Measurements from ENCODE around the gene POLN.

POLN gene

DNA sequence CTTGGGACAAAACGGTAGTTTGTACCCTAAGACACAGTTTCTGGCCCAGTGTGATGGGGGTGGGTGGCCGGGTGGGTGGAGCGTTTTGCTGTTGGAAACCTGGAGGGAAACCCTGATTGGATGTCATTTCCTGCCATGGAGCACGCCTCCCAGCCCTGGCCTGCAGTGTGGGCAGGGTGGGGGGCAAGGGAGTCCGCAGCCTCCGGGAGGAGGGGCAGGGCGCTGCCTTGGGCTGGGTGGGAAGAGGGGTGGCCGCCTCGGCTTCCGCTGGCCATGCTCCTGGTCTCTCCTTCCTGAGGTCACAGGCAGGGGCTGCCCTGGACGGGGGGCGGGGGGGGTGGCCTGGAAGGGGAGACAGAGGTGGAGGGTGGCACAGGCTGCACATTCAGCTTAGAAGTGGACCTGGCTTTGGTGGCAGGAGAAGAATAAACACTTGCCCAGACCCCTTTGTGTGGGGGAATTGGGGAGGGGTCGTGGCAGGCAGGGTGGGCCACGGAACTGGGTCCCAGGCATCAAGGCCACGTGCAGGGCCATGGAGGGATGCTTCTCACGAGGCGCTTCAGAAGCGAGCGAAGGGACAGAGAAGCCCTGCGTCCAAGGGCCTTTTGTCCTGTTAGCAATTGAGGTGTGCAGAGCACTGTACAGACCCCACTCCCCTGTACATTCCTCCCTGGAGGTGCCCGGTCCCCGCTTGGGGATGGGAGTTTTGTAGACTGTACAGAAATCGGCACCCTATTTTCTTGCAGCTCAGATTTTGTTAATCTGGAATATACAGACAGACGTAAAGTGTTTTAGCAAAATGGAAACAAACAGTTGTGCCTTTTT is 176.6 kb downstream of the POLN start:
- H3K36me3 ChIP-seq (ENCODE audit: control insufficient read depth, insufficient read depth, low read length), result no peaks in the 10 kb centered on the region
- H3K4me3 ChIP-seq (ENCODE audit: insufficient read depth, low read depth, low read length, poor library complexity, severe bottlenecking), result no peak overlapping the region
- no peak overlapping the region for H3K27ac ChIP-seq (ENCODE audit: insufficient read depth, low read length, poor library complexity, severe bottlenecking)
- DNase-seq, result no peak
- H3K27me3 ChIP-seq (replicated peaks; ENCODE audit: control insufficient read depth, insufficient read depth, low read length, poor library complexity, severe bottlenecking), result peaks cover 9% of the 10 kb centered on the region
- H3K4me1 ChIP-seq (ENCODE audit: control insufficient read depth, insufficient read depth, low read length, poor library complexity, severe bottlenecking), result no peaks in the 10 kb centered on the region
- no peaks in the 10 kb centered on the region for H3K9me3 ChIP-seq (ENCODE audit: control insufficient read depth, low read length)

DNA sequence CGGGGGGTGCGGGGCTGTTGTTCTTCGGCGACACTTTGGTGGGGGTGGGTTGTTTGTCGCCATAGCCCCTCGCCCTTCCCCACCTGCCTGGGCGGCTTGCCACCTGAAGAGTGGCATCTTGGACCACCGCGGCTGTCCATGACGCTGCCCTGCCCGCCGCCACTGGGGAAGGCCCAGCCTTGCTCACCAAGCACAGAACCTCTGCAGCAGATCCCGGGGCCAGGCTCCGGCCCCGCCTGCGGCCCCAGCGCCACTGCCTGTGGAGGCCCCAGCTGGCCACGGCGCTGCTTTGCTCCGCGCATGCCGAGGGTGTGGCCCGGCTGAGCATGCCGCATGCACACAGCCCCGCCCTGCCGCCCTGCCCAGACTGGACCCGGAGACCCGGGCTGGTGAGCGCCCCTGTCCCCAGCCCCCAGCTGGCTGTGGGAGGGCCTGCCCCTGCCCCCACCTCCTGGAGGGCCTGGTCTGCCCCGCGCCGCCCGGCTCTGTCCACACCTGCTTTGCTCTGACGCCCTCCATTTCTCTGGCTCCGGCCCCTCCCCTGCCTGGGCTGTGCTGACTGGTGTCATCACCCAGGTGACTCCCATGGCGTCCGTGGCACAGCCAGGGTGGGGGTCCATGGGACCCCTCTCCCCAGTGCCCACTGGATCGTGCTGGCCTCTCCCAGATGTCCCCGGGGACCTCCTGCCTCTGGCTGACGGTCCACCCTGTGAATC is 177.5 kb downstream of the POLN start:
- no peak overlapping the region for H3K4me3 ChIP-seq (ENCODE audit: insufficient read depth, low read depth, low read length, poor library complexity, severe bottlenecking)
- peaks cover 13% of the 10 kb centered on the region for H3K27me3 ChIP-seq (replicated peaks; ENCODE audit: control insufficient read depth, insufficient read depth, low read length, poor library complexity, severe bottlenecking)
- DNase-seq, result no peak
- no peaks in the 10 kb centered on the region for H3K4me1 ChIP-seq (ENCODE audit: control insufficient read depth, insufficient read depth, low read length, poor library complexity, severe bottlenecking)
- no peak overlapping the region for H3K27ac ChIP-seq (ENCODE audit: insufficient read depth, low read length, poor library complexity, severe bottlenecking)
- no peaks in the 10 kb centered on the region for H3K9me3 ChIP-seq (ENCODE audit: control insufficient read depth, low read length)
- no peaks in the 10 kb centered on the region for H3K36me3 ChIP-seq (ENCODE audit: control insufficient read depth, insufficient read depth, low read length)

DNA sequence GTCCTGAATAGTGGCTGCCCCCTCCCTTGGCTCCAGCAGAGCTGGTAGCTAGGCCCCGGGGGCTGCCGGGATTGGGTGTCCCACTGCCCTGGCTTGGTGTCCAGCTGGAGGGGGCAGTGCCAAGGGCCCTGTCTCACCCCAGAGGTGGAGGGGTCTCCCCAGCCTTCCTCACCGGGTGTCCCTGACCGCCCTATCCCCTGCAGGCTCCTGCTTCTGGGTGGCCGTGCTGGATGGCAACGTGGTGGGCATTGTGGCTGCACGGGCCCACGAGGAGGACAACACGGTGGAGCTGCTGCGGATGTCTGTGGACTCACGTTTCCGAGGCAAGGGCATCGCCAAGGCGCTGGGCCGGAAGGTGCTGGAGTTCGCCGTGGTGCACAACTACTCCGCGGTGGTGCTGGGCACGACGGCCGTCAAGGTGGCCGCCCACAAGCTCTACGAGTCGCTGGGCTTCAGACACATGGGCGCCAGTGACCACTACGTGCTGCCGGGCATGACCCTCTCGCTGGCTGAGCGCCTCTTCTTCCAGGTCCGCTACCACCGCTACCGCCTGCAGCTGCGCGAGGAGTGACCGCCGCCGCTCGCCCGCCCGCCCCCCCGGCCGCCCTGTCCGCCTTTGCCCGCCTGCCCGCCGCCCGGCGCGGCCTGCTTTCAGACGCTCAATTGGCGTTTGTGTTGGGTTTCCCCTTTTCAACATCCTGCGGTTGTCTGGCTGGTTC is 178.2 kb downstream of the POLN start:
- DNase-seq, result no peak
- H3K9me3 ChIP-seq (ENCODE audit: control insufficient read depth, low read length), result no peaks in the 10 kb centered on the region
- H3K27me3 ChIP-seq (replicated peaks; ENCODE audit: control insufficient read depth, insufficient read depth, low read length, poor library complexity, severe bottlenecking), result peaks cover 13% of the 10 kb centered on the region
- no peaks in the 10 kb centered on the region for H3K36me3 ChIP-seq (ENCODE audit: control insufficient read depth, insufficient read depth, low read length)
- no peak overlapping the region for H3K27ac ChIP-seq (ENCODE audit: insufficient read depth, low read length, poor library complexity, severe bottlenecking)
- H3K4me3 ChIP-seq (ENCODE audit: insufficient read depth, low read depth, low read length, poor library complexity, severe bottlenecking), result no peak overlapping the region
- H3K4me1 ChIP-seq (ENCODE audit: control insufficient read depth, insufficient read depth, low read length, poor library complexity, severe bottlenecking), result no peaks in the 10 kb centered on the region

DNA sequence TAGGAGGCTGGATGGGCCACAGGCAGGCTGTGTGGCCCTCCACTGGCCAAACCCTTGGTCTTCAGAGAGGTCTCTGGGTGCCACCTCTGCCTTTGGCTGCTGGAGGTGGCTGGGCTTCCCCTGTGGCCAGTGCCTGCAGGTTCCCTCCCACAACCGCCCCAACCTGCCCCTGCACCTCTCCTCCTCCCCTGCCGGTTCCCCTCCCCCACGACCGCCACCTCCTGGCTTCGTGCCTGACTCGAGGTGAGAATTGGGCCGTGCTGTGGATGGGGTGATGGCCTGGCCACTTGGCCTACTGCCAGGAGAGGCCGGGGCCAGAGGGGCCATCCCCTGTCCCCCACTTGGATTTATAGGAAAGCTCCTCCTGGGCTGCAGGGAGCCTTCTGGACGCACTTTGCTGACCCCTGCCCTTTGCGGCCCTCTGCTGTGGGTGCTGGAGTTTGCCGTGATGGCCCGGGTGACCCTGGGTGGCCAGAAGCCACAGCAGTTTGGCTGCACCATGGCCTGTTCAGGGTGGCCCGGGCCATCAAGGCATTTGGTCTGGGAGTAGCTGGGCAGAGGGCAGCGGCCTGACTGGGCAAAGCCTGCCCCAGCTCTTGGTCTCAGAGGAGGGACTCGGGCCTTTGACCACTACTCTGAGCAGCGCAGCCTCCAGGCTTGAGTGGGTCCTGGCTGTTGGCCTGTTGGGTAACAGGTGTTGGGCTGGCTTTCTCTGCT is 179.0 kb downstream of the POLN start:
- peaks cover 4% of the 10 kb centered on the region for H3K4me1 ChIP-seq (ENCODE audit: control insufficient read depth, insufficient read depth, low read length, poor library complexity, severe bottlenecking)

DNA sequence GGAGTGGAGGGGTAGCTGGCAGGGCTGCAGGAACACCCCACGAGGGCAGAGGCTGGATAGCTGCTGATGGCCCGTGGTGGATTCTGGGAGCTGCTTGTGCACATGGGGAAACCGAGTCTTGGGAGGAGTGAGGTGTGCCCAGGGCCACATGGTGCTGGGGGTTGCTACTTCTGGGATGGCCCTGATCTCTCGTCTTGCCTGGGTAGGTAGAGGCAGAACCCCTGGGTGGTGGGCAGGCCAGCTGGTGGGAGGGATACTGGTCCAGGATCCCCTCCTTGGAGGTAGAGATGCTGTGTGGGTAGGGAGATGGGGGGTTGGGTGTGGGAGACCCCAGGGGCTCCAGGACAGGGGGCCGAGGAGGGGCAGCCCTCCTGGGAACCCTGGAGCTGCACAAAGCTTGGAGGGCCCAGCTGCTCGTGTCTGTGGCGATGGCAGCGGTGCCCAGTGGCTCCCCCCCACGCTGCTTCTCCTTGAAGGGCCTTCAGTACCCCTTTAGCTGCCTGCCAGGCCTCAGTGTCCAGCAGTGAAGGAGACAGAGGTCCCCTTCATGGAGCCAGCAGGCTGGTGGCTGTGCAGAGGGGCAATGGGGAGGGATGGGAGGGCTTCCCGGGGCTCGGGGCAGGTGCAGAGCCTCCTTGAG is 179.6 kb downstream of the POLN start:
- H3K27me3 ChIP-seq (replicated peaks; ENCODE audit: control insufficient read depth, insufficient read depth, low read length, poor library complexity, severe bottlenecking), result peaks cover 13% of the 10 kb centered on the region
- H3K36me3 ChIP-seq (ENCODE audit: control insufficient read depth, insufficient read depth, low read length), result no peaks in the 10 kb centered on the region
- no peak for DNase-seq
- H3K4me3 ChIP-seq (ENCODE audit: insufficient read depth, low read depth, low read length, poor library complexity, severe bottlenecking), result no peak overlapping the region
- H3K9me3 ChIP-seq (ENCODE audit: control insufficient read depth, low read length), result no peaks in the 10 kb centered on the region
- H3K27ac ChIP-seq (ENCODE audit: insufficient read depth, low read length, poor library complexity, severe bottlenecking), result no peak overlapping the region
- peaks cover 4% of the 10 kb centered on the region for H3K4me1 ChIP-seq (ENCODE audit: control insufficient read depth, insufficient read depth, low read length, poor library complexity, severe bottlenecking)

More for the DNA sequence above, 179.0 kb downstream of the POLN start:
- Histone ChIP-seq H3K27ac (ENCODE audit: insufficient read depth, low read length, poor library complexity, severe bottlenecking) (no peak overlapping the region), H3K36me3 (ENCODE audit: control insufficient read depth, insufficient read depth, low read length) (no peaks in the 10 kb centered on the region), H3K27me3 (replicated peaks; ENCODE audit: control insufficient read depth, insufficient read depth, low read length, poor library complexity, severe bottlenecking) (peaks cover 13% of the 10 kb centered on the region), H3K4me3 (ENCODE audit: insufficient read depth, low read depth, low read length, poor library complexity, severe bottlenecking) (no peak overlapping the region), H3K9me3 (ENCODE audit: control insufficient read depth, low read length) (no peaks in the 10 kb centered on the region)
- no peak for DNase-seq

DNA sequence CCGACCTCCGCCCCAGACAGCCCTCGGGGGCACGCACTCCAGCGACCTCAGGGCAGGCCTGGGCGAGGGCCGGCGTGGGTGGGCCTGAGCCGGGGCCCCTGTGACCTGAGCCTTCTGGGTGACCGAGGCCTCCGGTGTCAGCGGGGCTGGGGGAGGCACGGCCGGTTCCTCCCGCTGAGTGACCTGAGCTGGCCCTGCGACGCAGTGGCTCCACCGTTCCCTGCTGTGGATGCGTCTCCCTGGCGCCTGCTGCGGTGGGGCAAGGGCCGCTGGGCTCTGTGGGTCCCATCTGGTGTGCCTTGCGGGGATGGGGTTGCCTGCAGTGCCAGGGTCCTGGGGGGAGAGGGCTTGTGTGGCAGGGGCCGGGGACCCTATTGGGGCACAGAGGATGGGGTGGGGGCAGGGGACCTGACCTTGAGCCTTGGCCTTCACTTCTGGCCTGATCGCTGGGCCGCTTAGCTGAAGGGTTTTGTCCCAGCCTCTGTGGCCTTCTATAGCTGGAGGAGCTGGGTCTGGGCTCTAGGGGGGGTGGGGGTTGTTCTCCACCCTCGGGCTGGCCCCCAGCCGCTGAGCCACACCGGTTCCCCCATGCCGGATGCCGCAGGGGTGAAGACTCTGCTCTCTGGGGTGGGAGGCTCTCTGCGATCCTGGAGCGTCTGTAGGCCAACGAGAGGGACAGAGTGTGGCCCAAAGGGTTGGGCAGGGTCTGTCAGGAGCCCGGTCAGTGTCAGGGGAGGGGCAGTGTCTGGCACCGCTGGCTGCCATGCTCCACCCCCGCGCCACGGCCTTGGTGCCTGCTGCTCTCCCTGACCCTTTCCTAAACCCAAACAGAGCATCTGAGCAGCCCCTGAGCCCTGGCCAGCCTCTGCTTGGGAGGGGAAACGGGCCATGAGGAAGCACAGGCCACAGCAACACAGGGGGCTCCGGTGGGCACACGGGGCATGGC is 180.5 kb downstream of the POLN start:
- no peak for DNase-seq
- H3K4me1 ChIP-seq (ENCODE audit: control insufficient read depth, insufficient read depth, low read length, poor library complexity, severe bottlenecking), result peaks cover 4% of the 10 kb centered on the region
- no peaks in the 10 kb centered on the region for H3K9me3 ChIP-seq (ENCODE audit: control insufficient read depth, low read length)
- H3K27ac ChIP-seq (ENCODE audit: insufficient read depth, low read length, poor library complexity, severe bottlenecking), result no peak overlapping the region
- no peaks in the 10 kb centered on the region for H3K36me3 ChIP-seq (ENCODE audit: control insufficient read depth, insufficient read depth, low read length)
- peaks cover 17% of the 10 kb centered on the region for H3K27me3 ChIP-seq (replicated peaks; ENCODE audit: control insufficient read depth, insufficient read depth, low read length, poor library complexity, severe bottlenecking)
- no peak overlapping the region for H3K4me3 ChIP-seq (ENCODE audit: insufficient read depth, low read depth, low read length, poor library complexity, severe bottlenecking)

DNA sequence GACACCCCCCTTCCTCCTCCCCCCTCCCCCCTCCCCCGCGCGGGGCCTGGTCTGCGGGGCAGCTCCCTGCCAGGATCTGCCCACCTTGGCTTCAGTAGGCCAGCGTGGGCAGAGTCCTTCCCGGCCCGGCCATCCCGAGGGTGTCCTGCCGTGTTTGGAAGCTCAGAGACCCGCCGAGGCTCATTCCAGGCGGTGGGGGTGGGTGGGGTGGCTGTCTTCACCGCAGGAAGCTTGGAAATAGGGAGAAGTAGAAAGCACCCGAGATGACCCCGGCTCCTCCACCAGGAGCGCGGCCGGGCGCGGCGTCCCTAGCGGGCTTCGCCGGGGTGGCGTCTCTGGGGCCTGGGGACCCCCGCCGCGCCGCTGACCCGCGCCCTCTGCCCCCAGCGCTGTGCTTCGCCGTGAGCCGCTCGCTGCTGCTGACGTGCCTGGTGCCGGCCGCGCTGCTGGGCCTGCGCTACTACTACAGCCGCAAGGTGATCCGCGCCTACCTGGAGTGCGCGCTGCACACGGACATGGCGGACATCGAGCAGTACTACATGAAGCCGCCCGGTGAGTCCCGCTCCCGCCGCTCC is 181.2 kb downstream of the POLN start:
- no peak for DNase-seq
- Histone ChIP-seq H3K9me3 (ENCODE audit: control insufficient read depth, low read length) (no peaks in the 10 kb centered on the region), H3K36me3 (ENCODE audit: control insufficient read depth, insufficient read depth, low read length) (no peaks in the 10 kb centered on the region), H3K27ac (ENCODE audit: insufficient read depth, low read length, poor library complexity, severe bottlenecking) (no peak overlapping the region), H3K4me1 (ENCODE audit: control insufficient read depth, insufficient read depth, low read length, poor library complexity, severe bottlenecking) (peaks cover 4% of the 10 kb centered on the region), H3K27me3 (replicated peaks; ENCODE audit: control insufficient read depth, insufficient read depth, low read length, poor library complexity, severe bottlenecking) (peaks cover 19% of the 10 kb centered on the region), H3K4me3 (ENCODE audit: insufficient read depth, low read depth, low read length, poor library complexity, severe bottlenecking) (no peak overlapping the region)

DNA sequence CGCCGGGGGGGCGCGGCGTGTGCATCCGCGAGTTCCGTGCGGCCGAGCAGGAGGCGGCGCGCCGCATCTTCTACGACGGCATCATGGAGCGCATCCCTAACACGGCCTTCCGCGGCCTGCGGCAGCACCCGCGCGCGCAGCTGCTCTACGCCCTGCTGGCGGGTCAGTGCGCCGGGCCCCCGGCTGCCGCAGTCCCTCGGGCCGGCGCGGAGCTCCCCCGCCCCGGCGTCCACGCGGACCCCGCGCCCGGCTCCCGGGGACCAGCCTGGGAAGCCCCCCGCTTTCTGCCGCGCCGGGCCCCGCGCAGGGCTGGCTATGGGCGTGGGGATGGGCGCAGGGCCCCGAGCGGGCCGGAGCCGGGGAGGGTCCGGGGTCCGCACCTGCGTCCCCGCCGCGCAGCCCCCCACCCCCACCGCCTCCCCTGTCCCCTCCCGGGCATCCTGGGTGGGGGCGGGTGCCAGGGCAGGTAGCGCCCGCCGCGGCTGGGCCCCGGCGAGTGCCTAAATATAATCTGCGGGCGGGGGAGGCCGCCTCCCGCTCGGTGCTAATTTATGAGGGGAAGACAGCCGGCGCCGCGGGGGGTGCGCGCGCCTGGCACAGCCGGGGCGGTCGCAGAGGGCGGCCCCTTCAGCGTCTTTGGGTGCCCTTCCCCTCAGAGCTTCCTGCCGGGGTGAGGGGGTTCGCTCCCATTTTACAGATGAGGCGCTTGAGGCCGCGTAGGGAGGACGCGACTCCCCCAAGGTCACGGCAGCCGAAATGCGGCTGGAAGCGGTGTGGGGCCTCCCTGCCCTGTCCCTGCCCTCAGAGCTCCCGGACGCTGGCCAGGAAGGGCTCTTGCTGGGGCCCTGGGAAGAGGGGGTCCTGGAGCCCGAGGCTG is 182.0 kb downstream of the POLN start:
- no peak overlapping the region for H3K4me3 ChIP-seq (ENCODE audit: insufficient read depth, low read depth, low read length, poor library complexity, severe bottlenecking)
- no peaks in the 10 kb centered on the region for H3K9me3 ChIP-seq (ENCODE audit: control insufficient read depth, low read length)
- peaks cover 19% of the 10 kb centered on the region for H3K27me3 ChIP-seq (replicated peaks; ENCODE audit: control insufficient read depth, insufficient read depth, low read length, poor library complexity, severe bottlenecking)
- no peaks in the 10 kb centered on the region for H3K36me3 ChIP-seq (ENCODE audit: control insufficient read depth, insufficient read depth, low read length)
- DNase-seq, result no peak
- no peak overlapping the region for H3K27ac ChIP-seq (ENCODE audit: insufficient read depth, low read length, poor library complexity, severe bottlenecking)
- peaks cover 4% of the 10 kb centered on the region for H3K4me1 ChIP-seq (ENCODE audit: control insufficient read depth, insufficient read depth, low read length, poor library complexity, severe bottlenecking)
